GM12873 (cell line): ENCODE results near the gene PPM1H.

ENCODE experiments used
- CTCF ChIP-seq: IDR thresholded peaks from 2 replicates; pipeline ENCODE4 v1.5.1; 2012; ENCODE audit warnings: low read depth, mild to moderate bottlenecking, moderate library complexity, low read length, control low read depth; ENCODE audit not compliant: insufficient read depth; ENCODE audit errors: missing control alignments

PPM1H gene

GRCh38 chr12:62707939-62708338 lies 227.0 kb downstream of the PPM1H start:
- TF ChIP-seq CTCF, result no peak

GRCh38 chr12:62705846-62706245 lies 229.1 kb downstream of the PPM1H start:
- TF ChIP-seq CTCF, result no peak

DNA sequence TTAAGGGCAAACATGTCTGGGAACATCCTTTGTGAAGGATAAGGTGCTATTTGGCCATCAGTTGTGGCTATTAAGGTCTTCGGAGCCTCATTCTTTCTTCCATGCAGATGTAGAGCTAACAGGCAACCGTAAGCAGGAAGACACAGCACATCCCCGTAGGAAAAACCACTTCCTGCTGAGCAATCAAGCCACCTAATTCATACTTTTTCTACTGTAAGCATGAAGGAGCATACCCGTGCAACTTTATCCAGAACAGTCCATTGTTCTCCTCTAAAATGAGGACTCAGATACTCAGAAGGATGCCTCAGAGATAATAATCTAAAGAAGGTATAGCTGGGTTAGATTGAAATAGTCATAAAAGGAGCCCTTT lies 232.0 kb downstream of the PPM1H start:
- no peak for TF ChIP-seq CTCF

DNA sequence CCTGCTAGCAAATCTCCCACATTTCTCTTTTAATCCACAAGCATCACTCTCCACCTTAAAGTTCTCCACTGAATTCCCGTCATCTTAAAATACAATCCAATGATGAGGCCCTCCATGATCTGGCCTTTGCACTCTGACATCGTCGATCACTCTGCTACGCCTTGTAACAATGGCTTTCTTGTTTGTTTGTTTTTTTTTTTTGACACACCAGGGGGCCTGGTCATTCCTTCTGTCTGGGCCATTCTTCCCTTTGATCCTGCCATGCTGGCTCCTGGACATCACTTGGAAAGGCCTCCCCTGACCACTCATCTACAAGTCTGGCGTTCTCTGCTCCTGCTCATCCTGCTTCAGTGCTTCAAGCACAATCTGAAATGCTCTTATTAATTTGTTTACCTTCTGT lies 233.5 kb downstream of the PPM1H start:
- TF ChIP-seq CTCF, result no peak

DNA sequence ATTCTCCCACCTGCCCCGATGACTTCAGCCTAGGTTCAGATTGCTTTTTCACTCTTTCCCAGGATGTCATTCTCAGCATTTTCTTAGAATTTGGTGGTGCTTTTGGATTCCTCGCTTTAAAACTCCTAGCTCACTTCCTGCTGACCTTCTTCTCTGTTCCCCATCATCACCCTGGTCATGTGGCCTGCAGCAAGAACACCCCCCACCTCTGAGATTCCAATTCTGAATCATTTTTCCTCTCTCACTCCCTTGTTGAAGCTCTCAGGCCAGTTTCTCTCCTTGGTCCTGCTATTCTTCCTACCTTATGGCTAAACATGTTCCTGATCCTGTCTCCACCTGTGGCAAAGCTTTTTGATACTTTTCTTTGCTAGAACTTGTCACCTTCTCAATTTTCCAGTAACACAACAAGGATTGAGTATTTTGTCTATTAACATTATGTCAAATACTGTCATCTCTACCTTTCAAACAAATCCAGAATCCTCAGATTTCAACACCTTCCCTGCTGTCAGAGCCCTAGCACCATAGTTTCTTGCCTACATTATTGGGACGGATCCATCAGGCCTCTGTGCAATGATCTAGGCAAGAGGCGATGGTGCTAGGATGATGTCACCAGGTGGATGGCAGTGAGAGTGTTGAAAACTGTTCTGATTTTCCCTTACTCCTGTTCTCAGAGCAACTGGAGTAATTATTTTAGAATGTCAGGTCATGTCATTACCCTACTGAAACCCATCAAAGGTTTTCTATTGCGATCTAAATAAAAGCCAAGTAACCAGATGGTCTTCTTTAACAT lies 234.7 kb downstream of the PPM1H start:
- no peak for TF ChIP-seq CTCF

GRCh38 chr12:62698701-62699101 lies 236.2 kb downstream of the PPM1H start:
- no peak for TF ChIP-seq CTCF

GRCh38 chr12:62697893-62698292 lies 237.1 kb downstream of the PPM1H start:
- TF ChIP-seq CTCF, result no peak
